Peyer's patch (tissue), 4 donors: ENCODE measurements around the gene SMYD3.
"Not testable (repeated sequence)": the region's sequence is repeated elsewhere in the genome, so short reads cannot be mapped to it uniquely, and the experiment has no call there.

Experiments used
- POLR2A ChIP-seq, 2 donors: fragments of 450-650 bp; IDR thresholded peaks; one replicate each; pipeline ENCODE4 v1.5.1; 2017; ENCODE audit warnings: antibody characterized with exemption in 2 of 2, mild to moderate bottlenecking in 2 of 2, moderate library complexity in 2 of 2
- TF ChIP-seq, protein P1 (sequence below), 6 experiments: fragments of 450-650 bp in 4 of 6; fragments of 200-600 bp in 2 of 6; sonication (generic) in 1 of 6; IDR thresholded peaks; one replicate each; pipeline ENCODE4 v1.5.1; 2017 to 2019; ENCODE audit warnings: antibody characterized with exemption in 6 of 6, mild to moderate bottlenecking in 3 of 6, moderate library complexity in 1 of 6

DNA sequence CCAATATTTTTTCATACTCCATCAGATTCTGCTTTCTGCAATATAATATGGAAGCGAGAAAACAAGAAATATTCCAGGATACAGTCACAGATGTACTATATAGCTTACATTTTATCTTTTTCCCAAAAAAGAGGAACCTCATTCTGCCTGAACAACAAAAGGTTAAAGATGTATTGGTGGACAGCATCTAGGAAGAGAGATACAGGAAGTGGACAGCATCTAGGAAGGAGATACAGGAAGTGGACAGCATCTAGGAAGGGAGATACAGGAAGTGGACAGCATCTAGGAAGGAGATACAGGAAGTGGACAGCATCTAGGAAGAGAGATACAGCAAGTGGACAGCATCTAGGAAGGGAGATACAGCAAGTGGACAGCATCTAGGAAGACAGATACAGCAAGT, 483.0 kb downstream of the SMYD3 start:
- TF ChIP-seq, protein P1, sequence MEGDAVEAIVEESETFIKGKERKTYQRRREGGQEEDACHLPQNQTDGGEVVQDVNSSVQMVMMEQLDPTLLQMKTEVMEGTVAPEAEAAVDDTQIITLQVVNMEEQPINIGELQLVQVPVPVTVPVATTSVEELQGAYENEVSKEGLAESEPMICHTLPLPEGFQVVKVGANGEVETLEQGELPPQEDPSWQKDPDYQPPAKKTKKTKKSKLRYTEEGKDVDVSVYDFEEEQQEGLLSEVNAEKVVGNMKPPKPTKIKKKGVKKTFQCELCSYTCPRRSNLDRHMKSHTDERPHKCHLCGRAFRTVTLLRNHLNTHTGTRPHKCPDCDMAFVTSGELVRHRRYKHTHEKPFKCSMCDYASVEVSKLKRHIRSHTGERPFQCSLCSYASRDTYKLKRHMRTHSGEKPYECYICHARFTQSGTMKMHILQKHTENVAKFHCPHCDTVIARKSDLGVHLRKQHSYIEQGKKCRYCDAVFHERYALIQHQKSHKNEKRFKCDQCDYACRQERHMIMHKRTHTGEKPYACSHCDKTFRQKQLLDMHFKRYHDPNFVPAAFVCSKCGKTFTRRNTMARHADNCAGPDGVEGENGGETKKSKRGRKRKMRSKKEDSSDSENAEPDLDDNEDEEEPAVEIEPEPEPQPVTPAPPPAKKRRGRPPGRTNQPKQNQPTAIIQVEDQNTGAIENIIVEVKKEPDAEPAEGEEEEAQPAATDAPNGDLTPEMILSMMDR (IDR thresholded peaks at IDR 0.05): not testable (repeated sequence)
- TF ChIP-seq POLR2A (IDR thresholded peaks at IDR 0.05): not testable (repeated sequence)
